ENCODE data around the gene PPP2R5A.

- TF ChIP-seq POLR2AphosphoS5 (IDR thresholded peaks at IDR 0.05) (peak in 2 of 3 donors; percentile 37 to 69), CTCF (IDR thresholded peaks at IDR 0.05) (no peak)
These were observed 46.7 kb upstream of the PPP2R5A start for GRCh38 chr1:212238552-212238951.
